Measurements from ENCODE around the gene CD28.

DNA sequence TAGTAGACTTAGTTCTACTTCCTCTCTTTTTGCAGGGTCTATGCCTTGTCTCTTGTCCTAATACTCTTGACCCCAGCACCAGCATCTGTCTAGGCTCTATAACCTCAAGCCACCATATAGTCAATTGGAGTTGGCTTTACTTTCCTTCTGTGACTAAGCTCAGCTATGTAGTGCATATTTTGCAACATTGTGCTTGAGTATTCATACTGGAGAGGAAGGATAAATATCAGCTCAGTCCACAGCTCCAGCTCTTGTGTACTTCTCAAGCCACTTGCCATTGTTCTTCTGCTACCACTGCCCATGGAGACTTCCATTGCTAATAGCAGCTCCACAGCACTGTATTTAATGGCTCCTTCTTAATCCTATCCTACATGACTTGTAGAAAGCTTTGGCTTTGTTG is 35.5 kb upstream of the CD28 start:
- TF ChIP-seq POLR2A (IDR thresholded peaks at IDR 0.05) (no peak), POLR2AphosphoS5 (IDR thresholded peaks at IDR 0.05; ENCODE audit: insufficient read depth in 1 of 2, low read depth in 1 of 2) (no peak)
- TF ChIP-seq, protein P1, sequence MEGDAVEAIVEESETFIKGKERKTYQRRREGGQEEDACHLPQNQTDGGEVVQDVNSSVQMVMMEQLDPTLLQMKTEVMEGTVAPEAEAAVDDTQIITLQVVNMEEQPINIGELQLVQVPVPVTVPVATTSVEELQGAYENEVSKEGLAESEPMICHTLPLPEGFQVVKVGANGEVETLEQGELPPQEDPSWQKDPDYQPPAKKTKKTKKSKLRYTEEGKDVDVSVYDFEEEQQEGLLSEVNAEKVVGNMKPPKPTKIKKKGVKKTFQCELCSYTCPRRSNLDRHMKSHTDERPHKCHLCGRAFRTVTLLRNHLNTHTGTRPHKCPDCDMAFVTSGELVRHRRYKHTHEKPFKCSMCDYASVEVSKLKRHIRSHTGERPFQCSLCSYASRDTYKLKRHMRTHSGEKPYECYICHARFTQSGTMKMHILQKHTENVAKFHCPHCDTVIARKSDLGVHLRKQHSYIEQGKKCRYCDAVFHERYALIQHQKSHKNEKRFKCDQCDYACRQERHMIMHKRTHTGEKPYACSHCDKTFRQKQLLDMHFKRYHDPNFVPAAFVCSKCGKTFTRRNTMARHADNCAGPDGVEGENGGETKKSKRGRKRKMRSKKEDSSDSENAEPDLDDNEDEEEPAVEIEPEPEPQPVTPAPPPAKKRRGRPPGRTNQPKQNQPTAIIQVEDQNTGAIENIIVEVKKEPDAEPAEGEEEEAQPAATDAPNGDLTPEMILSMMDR (IDR thresholded peaks at IDR 0.05) = no peak

All from vagina (tissue), 2 donors.